WTC11 (cell line): ENCODE data around the gene TTN. TPM values are rescaled to one million over a fixed set of nuclear protein-coding genes. Genes with fewer than 3 reads are reported as not detected.

ENCODE experiments used
- ATAC-seq: fragments of 200-7000 bp; cut with Tn5 transposase; 2 replicates; pipeline ENCODE4 v1.10.0; 2021; ENCODE audit warnings: mild to moderate bottlenecking, moderate library complexity
- CTCF ChIA-PET: fragments of 300-600 bp; sonication (Branson Sonifier 250); formaldehyde crosslinking; loops from one replicate; lab custom pipeline; 2021; ENCODE audit warnings: antibody characterized with exemption; lab: Charles Lee
- POLR2A ChIA-PET: fragments of 350-600 bp; sonication (Branson Sonifier 250); formaldehyde crosslinking; loops from one replicate; lab custom pipeline; 2021; ENCODE audit warnings: antibody characterized with exemption; lab: Charles Lee
- DNase-seq: peaks from one replicate; pipeline ENCODE4 v3.0.0; 2021; ENCODE audit warnings: low spot score
- H3K27ac Mint-ChIP-seq: 2 replicates; pipeline ENCODE4 v1.8.0; 2021; ENCODE audit warnings: mixed read lengths
- H3K27me3 Mint-ChIP-seq: 2 replicates; pipeline ENCODE4 v1.8.0; 2021; ENCODE audit warnings: low read depth, mild to moderate bottlenecking, moderate library complexity, mixed read lengths
- H3K36me3 Mint-ChIP-seq: 2 replicates; pipeline ENCODE4 v1.8.0; 2021; ENCODE audit warnings: mixed read lengths
- H3K4me1 Mint-ChIP-seq: 2 replicates; pipeline ENCODE4 v1.8.0; 2022; ENCODE audit warnings: mixed read lengths
- H3K4me3 Mint-ChIP-seq: 2 replicates; pipeline ENCODE4 v1.8.0; 2021; ENCODE audit warnings: mild to moderate bottlenecking, moderate library complexity, mixed read lengths
- H3K9me3 Mint-ChIP-seq: 2 replicates; pipeline ENCODE4 v1.8.0; 2021; ENCODE audit warnings: mixed read lengths
- ATF6 ChIP-seq: sonication (generic); formaldehyde crosslinking; IDR thresholded peaks from 2 replicates; pipeline ENCODE4 v1.8.1; 2023; ENCODE audit warnings: mild to moderate bottlenecking, missing genetic modification reagents
- CDX4 ChIP-seq: fragments of 250-450 bp; sonication (Bioruptor Pico); IDR thresholded peaks from 2 replicates; pipeline ENCODE4 v1.9.0; 2021; ENCODE audit warnings: moderate library complexity, mild to moderate bottlenecking, inconsistent platforms, borderline replicate concordance
- FOXJ3 ChIP-seq: sonication (generic); formaldehyde crosslinking; IDR thresholded peaks from 2 replicates; pipeline ENCODE4 v1.9.0; 2021; ENCODE audit warnings: missing genetic modification reagents, mild to moderate bottlenecking, borderline replicate concordance
- FOXP4 ChIP-seq: sonication (generic); formaldehyde crosslinking; IDR thresholded peaks from 2 replicates; pipeline ENCODE4 v1.8.0; 2022; ENCODE audit warnings: mild to moderate bottlenecking, missing genetic modification reagents
- HMGA2 ChIP-seq: fragments of 250-450 bp; sonication (Bioruptor Pico); IDR thresholded peaks from 2 replicates; pipeline ENCODE4 v1.4.0; 2021; ENCODE audit warnings: mild to moderate bottlenecking, moderate library complexity
- HMGXB4 ChIP-seq: sonication (generic); formaldehyde crosslinking; IDR thresholded peaks from 2 replicates; pipeline ENCODE4 v1.8.1; 2023; ENCODE audit warnings: mild to moderate bottlenecking, moderate library complexity, missing genetic modification reagents
- NFYB ChIP-seq: sonication (generic); formaldehyde crosslinking; conservative IDR thresholded peaks from 2 replicates; pipeline ENCODE4 v1.8.0; 2022; ENCODE audit warnings: low read depth, missing genetic modification reagents
- NR2C2 ChIP-seq: sonication (generic); formaldehyde crosslinking; IDR thresholded peaks from 2 replicates; pipeline ENCODE4 v1.8.0; 2022; ENCODE audit warnings: mild to moderate bottlenecking, missing genetic modification reagents
- OVOL2 ChIP-seq: fragments of 250-450 bp; sonication (Bioruptor Pico); IDR thresholded peaks from 2 replicates; pipeline ENCODE4 v1.9.0; 2021; ENCODE audit warnings: mild to moderate bottlenecking, borderline replicate concordance
- USF2 ChIP-seq: sonication (generic); formaldehyde crosslinking; IDR thresholded peaks from 2 replicates; pipeline ENCODE4 v1.8.1; 2023; ENCODE audit warnings: mild to moderate bottlenecking, missing genetic modification reagents, moderate library complexity
- ZNF317 ChIP-seq: sonication (generic); formaldehyde crosslinking; IDR thresholded peaks from 2 replicates; pipeline ENCODE4 v1.8.1; 2023; ENCODE audit warnings: low read depth, mild to moderate bottlenecking, moderate library complexity, missing genetic modification reagents, borderline replicate concordance
- ZNF425 ChIP-seq: fragments of 250-450 bp; sonication (Bioruptor Pico); conservative IDR thresholded peaks from 2 replicates; pipeline ENCODE4 v1.9.0; 2021; ENCODE audit warnings: mild to moderate bottlenecking
- ZSCAN18 ChIP-seq: fragments of 250-450 bp; sonication (Bioruptor Pico); IDR thresholded peaks from 2 replicates; pipeline ENCODE4 v2.1.2; 2022; ENCODE audit warnings: mild to moderate bottlenecking, moderate library complexity
- total RNA-seq: library from RNA; stranded (reverse); gene quantifications from 3 replicates; pipeline ENCODE4 v1.2.3, GENCODE V29; 2021

The TTN gene
- total RNA-seq, 1 experiment from 2014 or later, result 4.7 TPM

- TF ChIP-seq NFYB (CRISPR knock-in tag), result no peak
- TF ChIP-seq OVOL2 (CRISPR knock-in tag), result no peak
Observed at GRCh38 chr2:178510384-178510783, 296.8 kb downstream of the TTN start (continued).

GRCh38 chr2:178508646-178509045, 298.6 kb downstream of the TTN start:
- ChIA-PET POLR2A (interaction anchor here (0.6 kb wide), 1 partner anchor 8 kb away, joined by 4 read pairs; no protein-coding TSS in a partner anchor), CTCF (no interaction called here)
- Mint-ChIP-seq H3K4me3 (no peak overlapping the region), H3K27ac (no peak overlapping the region), H3K36me3 (peaks cover 5% of the 10 kb centered on the region; the same call in 1 of the 2 replicates), H3K4me1 (peaks cover 31% of the 10 kb centered on the region), H3K9me3 (no peaks in the 10 kb centered on the region), H3K27me3 (peaks cover 1% of the 10 kb centered on the region; the same call in 1 of the 2 replicates)
- no peak for DNase-seq
- no peak for TF ChIP-seq USF2 (CRISPR knock-in tag)
- TF ChIP-seq HMGA2 (CRISPR knock-in tag), result no peak
- no peak for TF ChIP-seq NR2C2 (CRISPR knock-in tag)
- TF ChIP-seq FOXP4 (CRISPR knock-in tag), result no peak
- TF ChIP-seq ZSCAN18, result no peak
- no peak for TF ChIP-seq ATF6
- TF ChIP-seq FOXJ3 (CRISPR knock-in tag), result no peak
- TF ChIP-seq, all 79 proteins: peak for 0
- ATAC-seq, result peak; percentile 51

- peaks cover 31% of the 10 kb centered on the region for H3K4me1 Mint-ChIP-seq
- no peak for TF ChIP-seq ZNF425 (CRISPR knock-in tag)
- no peak for TF ChIP-seq FOXJ3 (CRISPR knock-in tag)
- TF ChIP-seq NR2C2 (CRISPR knock-in tag), result no peak
- no peak for TF ChIP-seq HMGXB4 (CRISPR knock-in tag)
- TF ChIP-seq ZNF317 (CRISPR knock-in tag), result no peak
- TF ChIP-seq CDX4 (CRISPR knock-in tag), result no peak
- ChIA-PET POLR2A (no interaction called here), CTCF (interaction anchor here (1.5 kb wide), 1 partner anchor 16 kb away, joined by 3 read pairs; no protein-coding TSS in a partner anchor)
- no peak overlapping the region for H3K27ac Mint-ChIP-seq
- no peaks in the 10 kb centered on the region for H3K9me3 Mint-ChIP-seq
- H3K36me3 Mint-ChIP-seq, result peaks cover 18% of the 10 kb centered on the region
- ATAC-seq (no peak), DNase-seq (no peak)
- peaks cover 2% of the 10 kb centered on the region; the same call in 1 of the 2 replicates for H3K27me3 Mint-ChIP-seq
- H3K4me3 Mint-ChIP-seq, result no peak overlapping the region
Observed at GRCh38 chr2:178506949-178507348, 300.3 kb downstream of the TTN start.
